ENCODE results near the gene HHATL. TPM values are rescaled to one million over a fixed set of nuclear protein-coding genes. Genes with fewer than 3 reads are reported as not detected.

The HHATL gene
- polyA plus RNA-seq, 3 donors: not detected

DNA sequence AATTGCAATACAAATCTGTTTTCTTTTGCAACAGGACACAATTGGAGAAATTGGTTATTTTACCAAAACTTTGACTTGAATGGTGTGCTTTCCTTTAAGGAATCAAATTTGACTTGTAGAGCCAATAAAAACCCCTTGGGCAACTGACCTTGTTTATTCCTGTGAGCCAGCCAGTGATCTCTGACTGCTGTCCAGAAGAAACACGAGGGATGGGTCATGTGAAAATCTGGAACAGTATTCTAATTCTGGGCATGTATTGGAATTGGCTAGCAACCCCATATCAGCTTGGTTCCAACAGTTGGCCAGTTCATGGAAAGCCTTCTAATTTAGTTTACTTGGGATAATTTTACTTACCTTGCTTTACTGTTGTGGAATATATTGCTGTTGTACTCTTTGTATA is 19.1 kb upstream of the HHATL start:
- Histone ChIP-seq H3K9ac (ENCODE audit: insufficient read depth, low read length, poor library complexity, severe bottlenecking) (no peak overlapping the region), H3K79me2 (ENCODE audit: insufficient read depth, low read length) (no peaks in the 10 kb centered on the region), H3K27me3 (ENCODE audit: control insufficient read depth in 2 of 2, insufficient read depth in 2 of 2, low read length in 2 of 2) (no peaks in the 10 kb centered on the region), H3K27ac (ENCODE audit: low read depth in 1 of 2, low read length in 2 of 2) (no peak overlapping the region), H4K20me1 (ENCODE audit: insufficient read depth, low read length) (no peaks in the 10 kb centered on the region), H3K4me2 (replicated peaks; ENCODE audit: extremely low read depth, low read length, poor library complexity, severe bottlenecking) (no peak overlapping the region), H3K9me3 (replicated peaks in 1 of 2; ENCODE audit: control insufficient read depth in 1 of 2, insufficient read depth in 1 of 2, low read length in 2 of 2) (no peaks in the 10 kb centered on the region), H3K36me3 (replicated peaks in 1 of 2; ENCODE audit: control insufficient read depth in 1 of 2, insufficient read depth in 2 of 2, low read length in 2 of 2) (no peaks in the 10 kb centered on the region), H2AFZ (ENCODE audit: insufficient read depth, low read depth, low read length, poor library complexity, severe bottlenecking) (no peak overlapping the region), H3K4me1 (ENCODE audit: control insufficient read depth in 1 of 2, insufficient read depth in 2 of 2, low read length in 2 of 2) (peaks cover 35 to 41% of the 10 kb centered on the region in 2 donors), H3K4me3 (replicated peaks in 1 of 3; ENCODE audit: low read depth in 2 of 3, low read length in 3 of 3) (no peak overlapping the region)
- TF ChIP-seq, protein P1, sequence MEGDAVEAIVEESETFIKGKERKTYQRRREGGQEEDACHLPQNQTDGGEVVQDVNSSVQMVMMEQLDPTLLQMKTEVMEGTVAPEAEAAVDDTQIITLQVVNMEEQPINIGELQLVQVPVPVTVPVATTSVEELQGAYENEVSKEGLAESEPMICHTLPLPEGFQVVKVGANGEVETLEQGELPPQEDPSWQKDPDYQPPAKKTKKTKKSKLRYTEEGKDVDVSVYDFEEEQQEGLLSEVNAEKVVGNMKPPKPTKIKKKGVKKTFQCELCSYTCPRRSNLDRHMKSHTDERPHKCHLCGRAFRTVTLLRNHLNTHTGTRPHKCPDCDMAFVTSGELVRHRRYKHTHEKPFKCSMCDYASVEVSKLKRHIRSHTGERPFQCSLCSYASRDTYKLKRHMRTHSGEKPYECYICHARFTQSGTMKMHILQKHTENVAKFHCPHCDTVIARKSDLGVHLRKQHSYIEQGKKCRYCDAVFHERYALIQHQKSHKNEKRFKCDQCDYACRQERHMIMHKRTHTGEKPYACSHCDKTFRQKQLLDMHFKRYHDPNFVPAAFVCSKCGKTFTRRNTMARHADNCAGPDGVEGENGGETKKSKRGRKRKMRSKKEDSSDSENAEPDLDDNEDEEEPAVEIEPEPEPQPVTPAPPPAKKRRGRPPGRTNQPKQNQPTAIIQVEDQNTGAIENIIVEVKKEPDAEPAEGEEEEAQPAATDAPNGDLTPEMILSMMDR (IDR thresholded peaks at IDR 0.05): no peak
- Mint-ChIP-seq H3K27me3 (ENCODE audit: low read depth in 3 of 3) (peaks cover 1 to 7% (median 2%) of the 10 kb centered on the region in 3 donors), H3K4me3 (no peak overlapping the region), H3K27ac (no peak overlapping the region), H3K9me3 (peaks cover 0 to 3% (median 0%) of the 10 kb centered on the region in 7 donors), H3K4me1 (peaks cover 39% of the 10 kb centered on the region), H3K36me3 (no peaks in the 10 kb centered on the region)
- WGBS (ENCODE audit: insufficient coverage): no CpG with 5 or more reads among the region's 1 CpG
- intact Hi-C loops (cut with micrococcal nuclease): no loop called here
- no peak for DNase-seq

DNA sequence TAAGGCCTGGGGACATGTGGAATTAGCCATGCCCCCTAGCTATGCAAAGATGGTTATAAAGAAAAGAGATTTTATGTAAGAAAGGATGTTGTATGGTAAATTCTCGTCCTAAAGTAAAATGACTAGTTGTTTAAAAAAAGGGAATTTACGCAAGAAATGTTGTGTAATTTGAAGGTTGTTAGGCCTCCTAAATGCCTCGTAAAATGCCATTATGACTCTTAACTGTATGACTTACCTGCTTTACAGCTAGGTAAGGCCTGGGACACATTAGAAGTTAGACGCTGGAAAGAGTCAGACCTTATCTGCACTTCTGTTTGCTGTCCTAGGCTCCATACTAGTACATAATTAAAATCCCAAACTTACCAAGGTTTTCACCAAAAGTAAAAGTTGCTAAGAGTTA is 17.5 kb upstream of the HHATL start:
- H3K36me3 Mint-ChIP-seq: no peaks in the 10 kb centered on the region
- no peak overlapping the region for H3K4me3 Mint-ChIP-seq
- H3K27me3 ChIP-seq (ENCODE audit: control insufficient read depth in 2 of 2, insufficient read depth in 2 of 2, low read length in 2 of 2): no peaks in the 10 kb centered on the region
- peak overlapping the region; percentile 8 for H3K4me2 ChIP-seq (replicated peaks; ENCODE audit: extremely low read depth, low read length, poor library complexity, severe bottlenecking)
- H3K4me3 ChIP-seq (replicated peaks in 1 of 3; ENCODE audit: low read depth in 2 of 3, low read length in 3 of 3): no peak overlapping the region
- no peaks in the 10 kb centered on the region for H3K36me3 ChIP-seq (replicated peaks in 1 of 2; ENCODE audit: control insufficient read depth in 1 of 2, insufficient read depth in 2 of 2, low read length in 2 of 2)
- H3K27ac Mint-ChIP-seq: peak overlapping the region in 1 of 7 donors; percentile 65
- H3K27ac ChIP-seq (ENCODE audit: low read depth in 1 of 2, low read length in 2 of 2): peak overlapping the region in 1 of 2 donors; percentile 21
- DNase-seq: peak; percentile 35 to 71 (median 53)
- no peak overlapping the region for H3K9ac ChIP-seq (ENCODE audit: insufficient read depth, low read length, poor library complexity, severe bottlenecking)
- TF ChIP-seq, protein P1 (IDR thresholded peaks at IDR 0.05): no peak
- WGBS (ENCODE audit: insufficient coverage): no CpG with 5 or more reads among the region's 4 CpGs
- no peaks in the 10 kb centered on the region for H4K20me1 ChIP-seq (ENCODE audit: insufficient read depth, low read length)
- peaks cover 0 to 3% (median 0%) of the 10 kb centered on the region in 7 donors for H3K9me3 Mint-ChIP-seq
- peaks cover 1 to 3% (median 2%) of the 10 kb centered on the region in 3 donors for H3K27me3 Mint-ChIP-seq (ENCODE audit: low read depth in 3 of 3)
- peaks cover 42% of the 10 kb centered on the region for H3K4me1 Mint-ChIP-seq
- peaks cover 35 to 41% of the 10 kb centered on the region in 2 donors for H3K4me1 ChIP-seq (ENCODE audit: control insufficient read depth in 1 of 2, insufficient read depth in 2 of 2, low read length in 2 of 2)
- no peaks in the 10 kb centered on the region for H3K9me3 ChIP-seq (replicated peaks in 1 of 2; ENCODE audit: control insufficient read depth in 1 of 2, insufficient read depth in 1 of 2, low read length in 2 of 2)
- intact Hi-C loops (cut with micrococcal nuclease): no loop called here
- no peaks in the 10 kb centered on the region for H3K79me2 ChIP-seq (ENCODE audit: insufficient read depth, low read length)
- no peak overlapping the region for H2AFZ ChIP-seq (ENCODE audit: insufficient read depth, low read depth, low read length, poor library complexity, severe bottlenecking)

Data from CD14-positive monocyte (primary cell).